Esophagus (tissue), 2 donors: Measurements from ENCODE around the gene HIVEP2. TPM values are rescaled to one million over a fixed set of nuclear protein-coding genes. Genes with fewer than 3 reads are reported as not detected.
A peak's percentile ranks its signal among the peaks of the same experiment; 100 is the strongest.

ENCODE experiments used
- H3K27ac ChIP-seq, 2 donors: one replicate each; pipeline ENCODE4 v1.5.1; 2013; ENCODE audit warnings: low read depth in 2 of 2, mild to moderate bottlenecking in 2 of 2, inconsistent platforms in 1 of 2, low read length in 1 of 2, moderate library complexity in 1 of 2
- H3K27me3 ChIP-seq, 2 donors: one replicate each; pipeline ENCODE4 v1.6.1; 2013; ENCODE audit warnings: low read length in 2 of 2, control low read depth in 1 of 2, mild to moderate bottlenecking in 1 of 2; ENCODE audit not compliant: insufficient read depth in 2 of 2, control insufficient read depth in 1 of 2
- H3K36me3 ChIP-seq, 2 donors: one replicate each; pipeline ENCODE4 v1.6.1; 2013; ENCODE audit warnings: low read length in 1 of 2; ENCODE audit not compliant: control insufficient read depth in 2 of 2, insufficient read depth in 2 of 2
- H3K4me1 ChIP-seq, 2 donors: one replicate each; pipeline ENCODE4 v1.6.1; 2013; ENCODE audit warnings: low read length in 1 of 2; ENCODE audit not compliant: control insufficient read depth in 2 of 2, insufficient read depth in 2 of 2
- H3K4me3 ChIP-seq, 2 donors: one replicate each; pipeline ENCODE4 v1.5.1; 2013; ENCODE audit warnings: low read length in 2 of 2, mild to moderate bottlenecking in 2 of 2, low read depth in 1 of 2, moderate library complexity in 1 of 2
- H3K9me3 ChIP-seq, 2 donors: one replicate each; pipeline ENCODE4 v1.6.1; 2013; ENCODE audit warnings: mild to moderate bottlenecking in 2 of 2, low read depth in 1 of 2, low read length in 1 of 2, moderate library complexity in 1 of 2; ENCODE audit not compliant: control insufficient read depth in 2 of 2, insufficient read depth in 1 of 2
- WGBS, 2 donors: extraction: QIAGEN DNeasy Blood & Tissue Kit; methylation state at CpG; one replicate each; pipeline ENCODE4 v1.1.7; 2013; 5-methylcytosine and 5-hydroxymethylcytosine counted together
- polyA plus RNA-seq, 2 donors: library from polyadenylated mRNA; stranded (reverse); fragments of 200-250 nt; gene quantifications; one replicate each; pipeline ENCODE4 v1.2.3, GENCODE V29; 2013
- donor health status: healthy with polysubstance abuse.
- donor health status: Bipolar disorder and iron deficiency.

The HIVEP2 gene
- polyA plus RNA-seq, 2 donors, result 3.0 to 4.8 TPM

DNA sequence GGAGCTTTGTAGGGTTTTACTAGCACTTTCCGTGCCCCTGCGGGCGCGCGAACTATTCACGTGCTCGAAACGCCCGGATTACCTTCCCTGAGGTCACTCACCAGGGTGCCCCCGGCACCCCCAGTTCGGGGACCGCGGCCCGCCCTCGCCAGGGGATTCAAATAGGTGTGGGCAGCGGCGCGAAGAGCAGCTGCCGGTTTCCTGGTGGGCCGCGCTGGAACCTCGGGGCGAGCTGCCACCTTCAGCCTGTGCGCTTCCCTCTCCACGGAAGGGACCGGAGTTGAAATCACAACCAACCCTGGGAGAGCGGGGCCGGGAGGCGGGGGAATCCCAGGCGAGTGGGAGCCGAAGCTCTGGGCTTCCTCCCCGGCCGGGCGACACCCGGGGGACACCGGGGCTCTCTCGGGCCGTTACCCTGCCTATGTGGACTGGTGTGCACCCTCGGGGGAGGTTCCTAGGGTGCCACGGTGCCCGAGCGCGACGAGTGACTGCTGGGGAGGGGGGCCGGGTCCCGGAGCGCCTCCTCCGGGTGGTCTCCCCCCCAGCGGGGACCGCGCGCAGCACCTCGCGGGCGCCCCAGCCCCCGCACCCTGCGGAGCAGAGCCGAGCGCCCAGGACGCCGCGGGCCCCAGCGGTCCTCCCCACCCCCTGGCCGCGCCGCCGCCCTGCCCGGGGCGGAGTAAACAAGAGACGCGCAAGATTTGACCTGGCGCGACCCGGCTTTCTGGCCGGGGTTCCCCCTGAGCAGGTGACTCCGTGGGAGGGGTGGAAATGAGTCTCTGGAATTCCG is 2.1 kb upstream of the HIVEP2 start:
- H3K27ac ChIP-seq, result peak overlapping the region; percentile 99
- no peaks in the 10 kb centered on the region for H3K27me3 ChIP-seq
- H3K9me3 ChIP-seq, result no peaks in the 10 kb centered on the region
- H3K4me3 ChIP-seq, result peak overlapping the region; percentile 83 to 99
- H3K36me3 ChIP-seq, result no peaks in the 10 kb centered on the region
- WGBS, 2 donors, result 0 to 1% methylated on average over 55 to 77 of the region's 77 CpGs
- H3K4me1 ChIP-seq, result no peaks in the 10 kb centered on the region

DNA sequence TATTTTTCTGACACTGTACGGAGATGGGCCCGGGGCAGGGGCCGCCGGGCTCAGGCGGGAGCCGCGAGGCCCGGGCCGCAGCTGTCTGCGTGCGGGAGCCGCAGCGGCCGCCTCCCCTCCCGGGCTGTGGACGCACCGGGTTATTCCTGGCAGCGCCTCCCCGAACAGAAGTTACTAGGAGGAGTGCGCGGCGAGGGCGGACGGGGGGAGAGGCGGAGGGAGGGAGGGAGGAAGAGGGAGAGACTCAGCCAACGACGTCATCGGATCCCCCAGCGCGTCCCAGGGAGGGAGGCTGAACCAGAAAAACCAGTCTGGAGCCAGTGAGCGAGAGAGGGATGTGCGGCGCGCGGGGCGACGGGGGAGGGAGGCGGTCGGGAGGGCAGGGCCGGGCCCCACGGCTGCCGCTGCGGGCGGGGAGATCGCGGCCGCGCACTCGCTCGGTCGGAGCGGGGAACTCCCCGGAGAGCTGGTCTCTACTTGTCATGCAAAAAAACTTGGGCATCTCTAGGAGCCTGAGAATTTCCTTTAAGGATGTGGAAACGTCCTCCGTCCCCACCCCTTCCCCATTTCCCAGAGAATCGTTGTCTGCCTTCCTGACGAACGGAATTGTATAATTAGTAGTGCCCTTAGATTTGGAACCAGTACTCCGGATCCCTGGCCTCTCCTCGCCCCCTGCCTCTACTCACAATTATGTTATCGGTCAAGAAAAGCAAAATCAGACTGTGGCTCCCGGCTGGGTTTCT is 1.4 kb upstream of the HIVEP2 start:
- Histone ChIP-seq H3K27ac (peak overlapping the region; percentile 99), H3K9me3 (no peaks in the 10 kb centered on the region), H3K27me3 (no peaks in the 10 kb centered on the region), H3K4me1 (no peaks in the 10 kb centered on the region), H3K36me3 (no peaks in the 10 kb centered on the region), H3K4me3 (peak overlapping the region; percentile 83 to 99)
- WGBS, 2 donors, result 1% methylated on average over 61 to 62 of the region's 62 CpGs

DNA sequence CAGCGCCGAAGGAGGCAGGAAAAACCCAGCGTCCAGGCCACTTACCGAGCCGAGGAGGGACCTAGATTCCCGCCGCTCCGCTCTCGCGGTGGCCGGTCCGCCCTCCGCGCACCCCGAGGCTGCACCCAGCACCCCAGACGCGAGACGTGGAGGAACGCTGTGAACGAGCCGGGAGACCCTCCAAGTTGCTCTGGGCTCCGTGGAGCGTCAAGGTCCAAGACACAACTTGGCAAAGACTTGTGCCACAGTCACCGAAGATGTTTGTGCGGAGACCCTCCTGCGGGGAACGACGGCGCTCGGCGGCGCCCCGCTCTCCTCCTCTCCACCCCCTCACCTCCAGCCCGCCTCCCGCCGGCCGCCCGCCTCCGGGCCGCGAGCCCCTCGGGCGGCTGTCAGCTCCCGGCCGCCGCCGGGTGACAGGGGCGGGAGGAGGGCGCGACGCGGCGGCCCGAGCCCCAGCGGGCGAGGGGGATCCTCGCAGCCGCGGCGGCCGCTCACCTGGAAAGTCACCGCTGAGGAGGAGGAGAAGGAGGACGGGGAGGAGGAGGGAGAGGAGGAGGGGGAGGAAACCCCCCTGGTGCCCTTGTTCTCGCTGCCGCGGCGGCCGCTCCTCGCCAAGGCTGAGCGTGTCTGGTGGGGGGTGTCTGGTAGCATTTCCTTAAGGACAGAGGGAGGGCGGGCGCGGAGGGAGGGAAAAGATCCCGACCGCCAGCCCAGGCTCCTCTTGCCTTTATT is 637 bp upstream of the HIVEP2 start:
- Histone ChIP-seq H3K9me3 (no peaks in the 10 kb centered on the region), H3K4me1 (no peaks in the 10 kb centered on the region), H3K36me3 (no peaks in the 10 kb centered on the region), H3K27me3 (no peaks in the 10 kb centered on the region), H3K27ac (peak overlapping the region; percentile 99), H3K4me3 (peak overlapping the region; percentile 83 to 99)
- 0 to 1% methylated on average over 64 to 75 of the region's 75 CpGs for WGBS, 2 donors

DNA sequence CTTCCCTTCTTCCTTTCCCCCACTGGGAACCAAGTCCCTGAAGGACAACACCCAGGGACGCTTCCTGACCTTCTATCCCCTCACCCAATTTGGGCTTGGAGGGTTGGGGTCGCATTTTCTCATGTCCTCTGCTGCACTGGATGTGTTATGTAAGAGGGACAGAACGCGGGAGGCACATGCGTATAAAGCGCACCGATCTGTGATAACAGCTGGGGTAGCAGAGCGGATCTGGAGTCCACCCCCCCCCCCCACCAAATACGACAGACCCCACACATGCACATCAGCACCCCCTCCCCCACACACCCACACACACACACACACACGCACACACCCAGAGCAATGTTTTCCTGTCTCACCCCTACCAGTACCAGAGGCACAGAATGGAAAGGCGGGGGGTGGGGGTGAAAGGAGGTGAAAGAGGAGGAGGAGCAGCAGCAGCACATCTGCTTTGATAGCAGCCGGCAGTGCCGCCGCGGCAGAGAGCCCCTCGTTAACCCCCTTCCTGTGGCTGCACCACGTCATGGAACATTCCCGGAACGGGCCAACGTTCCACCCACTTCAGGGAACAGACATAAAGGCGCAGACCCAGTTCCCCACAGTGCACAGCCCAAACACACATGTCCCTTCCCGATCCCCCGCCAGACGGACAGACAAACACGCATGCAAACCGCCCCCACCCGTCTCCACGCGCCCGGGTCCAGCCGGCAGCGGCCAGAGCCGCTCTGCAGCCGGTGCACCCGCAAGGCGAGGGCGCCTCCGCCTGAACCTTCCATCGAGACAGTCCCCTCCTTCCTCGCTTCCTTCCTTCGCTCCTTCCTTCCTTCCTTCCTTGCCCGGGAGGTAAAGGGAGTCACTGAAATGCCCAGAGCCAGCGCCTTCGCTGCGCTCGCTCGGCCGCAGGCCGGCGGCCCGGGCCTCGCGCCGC is 590 bp downstream of the HIVEP2 start:
- peak overlapping the region; percentile 99 for H3K27ac ChIP-seq
- no peaks in the 10 kb centered on the region for H3K9me3 ChIP-seq
- H3K4me3 ChIP-seq, result peak overlapping the region; percentile 83 to 99
- no peaks in the 10 kb centered on the region for H3K36me3 ChIP-seq
- WGBS, 2 donors, result 1% methylated on average over 53 to 54 of the region's 54 CpGs
- no peaks in the 10 kb centered on the region for H3K4me1 ChIP-seq
- no peaks in the 10 kb centered on the region for H3K27me3 ChIP-seq

DNA sequence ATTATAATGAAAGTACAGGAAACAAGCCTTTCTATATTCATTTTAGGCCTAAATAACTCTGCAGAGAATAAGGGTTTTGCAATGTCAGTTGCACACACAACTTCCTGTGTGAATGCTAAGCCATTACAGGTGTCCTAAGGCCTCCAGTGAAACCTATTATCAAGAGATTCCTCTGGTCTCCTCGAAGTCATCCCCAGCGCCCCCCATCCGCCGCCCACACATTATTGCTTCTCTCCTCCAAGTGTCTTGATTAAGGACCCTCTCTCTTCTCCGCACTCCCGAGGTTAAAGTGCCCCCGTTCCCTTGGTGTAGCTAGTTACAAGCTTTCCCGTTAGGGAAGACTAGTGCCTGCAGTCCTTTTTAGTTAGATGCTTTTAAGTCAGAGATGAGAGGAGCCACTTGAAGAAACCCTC is 1.3 kb downstream of the HIVEP2 start:
- H3K36me3 ChIP-seq, result no peaks in the 10 kb centered on the region
- H3K27me3 ChIP-seq, result no peaks in the 10 kb centered on the region
- H3K4me3 ChIP-seq, result peak overlapping the region; percentile 83 to 99
- H3K4me1 ChIP-seq, result no peaks in the 10 kb centered on the region
- peak overlapping the region; percentile 99 for H3K27ac ChIP-seq
- WGBS, 2 donors, result 20 to 22% methylated on average over 8 of the region's 8 CpGs
- H3K9me3 ChIP-seq, result no peaks in the 10 kb centered on the region

DNA sequence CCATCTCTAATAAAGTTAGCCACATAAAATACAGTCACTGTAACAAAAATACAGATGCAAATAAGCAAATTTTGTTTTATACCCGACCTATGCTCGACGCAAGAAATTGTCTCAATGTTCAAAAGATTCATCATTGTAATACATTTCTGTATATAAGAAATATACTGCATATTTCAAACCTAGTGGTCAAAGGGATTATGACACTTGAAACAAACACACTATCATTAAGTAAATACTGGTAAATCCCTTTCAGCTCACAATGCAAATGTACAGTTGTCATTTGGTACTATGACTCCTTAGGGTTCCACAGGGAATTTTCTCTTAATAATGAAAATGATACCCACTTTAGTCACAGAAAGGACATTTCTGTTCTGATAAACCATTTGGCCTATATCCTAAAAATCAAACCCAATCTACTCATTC is 2.2 kb downstream of the HIVEP2 start:
- no peaks in the 10 kb centered on the region for H3K9me3 ChIP-seq
- 24 to 54% methylated on average over 3 of the region's 3 CpGs for WGBS, 2 donors
- no peak overlapping the region for H3K4me3 ChIP-seq
- H3K36me3 ChIP-seq, result no peaks in the 10 kb centered on the region
- no peaks in the 10 kb centered on the region for H3K4me1 ChIP-seq
- H3K27ac ChIP-seq, result no peak overlapping the region
- H3K27me3 ChIP-seq, result no peaks in the 10 kb centered on the region

DNA sequence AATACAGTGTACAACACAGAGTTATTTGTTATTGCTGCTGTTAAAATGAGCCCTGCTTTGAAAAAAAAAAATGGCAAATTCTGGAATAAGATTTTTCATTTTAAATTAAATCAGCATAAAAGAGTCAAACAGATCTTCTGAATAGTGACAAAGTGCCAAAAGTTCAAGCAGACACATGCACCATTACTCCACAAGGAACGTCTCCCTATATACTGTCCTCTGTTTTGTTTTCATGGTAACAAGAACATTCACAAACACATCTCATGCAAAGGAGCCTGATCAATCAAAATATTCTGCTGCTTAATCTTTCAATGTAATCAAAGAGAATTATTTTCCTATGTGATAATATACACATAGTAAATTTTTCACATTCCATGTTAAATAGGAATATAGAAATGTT is 2.7 kb downstream of the HIVEP2 start:
- Histone ChIP-seq H3K27ac (no peak overlapping the region), H3K27me3 (no peaks in the 10 kb centered on the region), H3K36me3 (no peaks in the 10 kb centered on the region), H3K4me1 (no peaks in the 10 kb centered on the region), H3K4me3 (no peak overlapping the region), H3K9me3 (no peaks in the 10 kb centered on the region)
- WGBS, 2 donors, result 16 to 34% methylated on average over 1 of the region's 1 CpG

DNA sequence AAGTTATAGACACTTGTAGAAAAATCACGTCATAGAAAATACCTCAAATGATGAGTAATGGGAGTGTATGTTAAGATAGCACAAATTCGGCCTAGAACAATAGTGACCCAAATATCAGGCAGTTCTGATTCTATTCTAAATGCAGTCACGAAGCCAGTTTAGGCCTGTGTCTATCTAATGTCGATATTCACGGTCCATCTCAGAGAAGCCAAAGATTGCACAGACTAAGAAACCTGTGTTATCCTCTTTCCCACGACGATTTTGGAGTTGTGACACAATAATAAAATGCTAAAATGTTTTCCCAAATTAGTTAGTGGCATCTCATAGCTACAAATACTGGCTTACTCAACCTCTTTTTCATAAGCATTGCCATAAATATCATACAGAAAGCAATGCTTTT is 4.0 kb downstream of the HIVEP2 start:
- no peaks in the 10 kb centered on the region for H3K27me3 ChIP-seq
- no peaks in the 10 kb centered on the region for H3K9me3 ChIP-seq
- H3K4me3 ChIP-seq, result no peak overlapping the region
- 87% methylated on average over 7 of the region's 7 CpGs for WGBS, 2 donors
- no peaks in the 10 kb centered on the region for H3K4me1 ChIP-seq
- no peaks in the 10 kb centered on the region for H3K36me3 ChIP-seq
- no peak overlapping the region for H3K27ac ChIP-seq

DNA sequence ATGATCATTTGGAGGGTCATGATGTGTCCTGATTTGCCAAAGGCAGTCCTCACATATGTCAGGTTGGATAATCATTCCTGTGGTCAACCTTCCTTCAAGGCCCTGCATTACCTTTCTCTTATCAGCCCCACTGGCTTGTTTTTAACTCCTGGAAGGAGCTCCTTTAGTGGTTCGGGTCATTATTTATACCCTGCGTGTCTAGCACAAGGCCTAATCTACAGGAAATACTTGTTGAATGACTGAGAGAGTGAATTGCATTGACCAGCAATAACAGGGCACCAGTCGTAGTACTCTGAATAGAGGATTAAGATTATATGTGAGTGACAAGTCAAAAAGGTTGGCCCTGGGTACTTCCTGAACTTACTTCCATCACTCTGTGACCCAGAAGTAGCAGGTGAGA is 4.5 kb downstream of the HIVEP2 start:
- no peaks in the 10 kb centered on the region for H3K36me3 ChIP-seq
- no peaks in the 10 kb centered on the region for H3K9me3 ChIP-seq
- H3K27ac ChIP-seq, result peak overlapping the region in 1 of 2 donors; percentile 3
- H3K4me1 ChIP-seq, result no peaks in the 10 kb centered on the region
- 67 to 71% methylated on average over 3 of the region's 3 CpGs for WGBS, 2 donors
- no peak overlapping the region for H3K4me3 ChIP-seq
- no peaks in the 10 kb centered on the region for H3K27me3 ChIP-seq
